Uterine smooth muscle cell (primary cell): ENCODE results near the gene PCDHB9. TPM values are rescaled to one million over a fixed set of nuclear protein-coding genes. Genes with fewer than 3 reads are reported as not detected.

Source experiments
- total RNA-seq: library from RNA; depleted of rRNA; stranded (reverse); fragments of >200 nt; gene quantifications from 2 replicates; pipeline ENCODE4 v1.2.3, GENCODE V29; 2014

The PCDHB9 gene
- under 0.01 TPM in 2 replicates for total RNA-seq

DNA sequence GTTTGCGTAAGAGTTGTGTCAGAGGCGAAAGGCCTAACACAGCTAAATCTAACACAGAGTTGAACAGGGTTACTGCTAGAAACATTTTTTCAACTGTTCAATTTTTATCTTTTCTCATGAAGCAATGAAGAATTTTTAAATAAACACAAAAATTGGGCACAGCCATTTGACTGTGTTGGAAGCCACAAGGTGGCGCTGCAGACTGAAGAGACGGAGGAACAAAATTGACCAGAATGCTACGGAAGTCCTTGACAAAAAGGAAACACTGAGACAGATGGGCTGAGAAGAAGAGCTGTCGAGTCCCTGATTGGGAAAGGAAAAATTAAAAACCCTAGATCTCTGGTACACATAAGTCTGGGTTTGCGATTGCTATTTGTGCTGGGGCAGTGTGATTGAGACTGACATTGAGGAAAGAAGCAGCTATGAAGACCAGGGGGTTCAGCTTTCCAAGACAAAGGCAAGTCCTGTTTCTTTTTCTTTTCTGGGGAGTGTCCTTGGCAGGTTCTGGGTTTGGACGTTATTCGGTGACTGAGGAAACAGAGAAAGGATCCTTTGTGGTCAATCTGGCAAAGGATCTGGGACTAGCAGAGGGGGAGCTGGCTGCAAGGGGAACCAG, at the start of gene PCDHB9:
TSS of gene PCDHB9 (plus strand) at position 265 of the 616 bp plus-strand sequence. CDS start at position 423, 158 bp downstream.

DNA sequence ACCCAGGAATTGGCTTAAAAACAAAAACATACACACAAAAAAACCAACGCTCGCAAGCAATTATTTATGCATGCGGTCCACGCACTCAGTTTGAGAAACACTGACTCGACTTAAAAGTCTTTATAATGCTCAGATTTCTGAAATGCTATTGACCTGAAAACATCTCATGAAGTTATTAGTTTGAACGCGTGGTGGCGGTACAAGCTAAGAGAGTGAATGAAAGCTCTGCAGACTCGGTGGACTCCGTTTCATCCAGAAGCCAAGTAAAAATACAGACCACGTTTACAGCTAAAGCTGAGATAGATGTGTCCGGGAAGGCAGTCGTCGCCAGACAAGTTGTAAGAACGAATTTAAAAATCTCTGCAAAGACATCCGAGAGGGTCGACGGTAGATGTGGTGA, 37.1 kb upstream of the PCDHB9 start, which contains the start of gene PCDHB6:
TSS of gene PCDHB6 (plus strand) at position 246 of the 400 bp plus-strand sequence. CDS start 201 bp downstream, outside the sequence.

DNA sequence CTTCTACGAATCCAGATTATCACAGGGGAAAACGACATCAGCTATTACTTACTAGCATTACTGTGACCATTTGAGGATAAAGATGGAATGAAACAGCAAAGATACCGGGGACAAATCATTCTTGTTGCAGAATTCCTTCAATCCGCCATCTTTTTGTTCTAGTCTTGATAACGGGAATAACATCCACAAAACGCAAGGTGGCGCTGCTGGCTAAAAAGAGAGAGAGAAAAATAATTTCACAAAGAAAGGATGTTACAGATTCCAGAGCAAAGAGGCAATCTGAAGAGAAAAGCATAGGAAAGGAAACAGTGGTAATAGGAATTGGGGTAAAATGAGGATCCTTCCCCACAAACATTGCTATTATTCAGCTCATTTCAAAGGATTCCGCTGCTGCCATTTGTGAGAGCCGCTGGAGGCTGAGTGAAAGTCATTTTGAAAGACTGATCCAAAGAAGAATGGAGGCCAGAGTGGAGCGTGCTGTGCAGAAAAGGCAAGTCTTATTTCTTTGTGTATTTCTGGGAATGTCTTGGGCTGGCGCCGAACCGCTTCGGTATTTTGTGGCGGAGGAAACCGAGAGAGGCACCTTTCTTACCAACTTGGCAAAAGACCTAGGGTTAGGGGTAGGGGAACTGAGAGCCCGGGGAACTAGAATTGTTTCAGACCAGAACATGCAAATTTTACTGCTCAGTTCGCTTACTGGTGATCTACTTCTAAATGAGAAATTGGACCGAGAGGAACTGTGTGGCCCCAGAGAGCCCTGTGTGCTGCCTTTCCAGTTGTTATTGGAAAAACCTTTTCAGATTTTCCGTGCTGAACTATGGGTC, 14.4 kb upstream of the PCDHB9 start, which contains the start of gene PCDHB7:
TSS of gene PCDHB7 (plus strand) at position 264 of the 824 bp plus-strand sequence. CDS start at position 456, 192 bp downstream.

DNA sequence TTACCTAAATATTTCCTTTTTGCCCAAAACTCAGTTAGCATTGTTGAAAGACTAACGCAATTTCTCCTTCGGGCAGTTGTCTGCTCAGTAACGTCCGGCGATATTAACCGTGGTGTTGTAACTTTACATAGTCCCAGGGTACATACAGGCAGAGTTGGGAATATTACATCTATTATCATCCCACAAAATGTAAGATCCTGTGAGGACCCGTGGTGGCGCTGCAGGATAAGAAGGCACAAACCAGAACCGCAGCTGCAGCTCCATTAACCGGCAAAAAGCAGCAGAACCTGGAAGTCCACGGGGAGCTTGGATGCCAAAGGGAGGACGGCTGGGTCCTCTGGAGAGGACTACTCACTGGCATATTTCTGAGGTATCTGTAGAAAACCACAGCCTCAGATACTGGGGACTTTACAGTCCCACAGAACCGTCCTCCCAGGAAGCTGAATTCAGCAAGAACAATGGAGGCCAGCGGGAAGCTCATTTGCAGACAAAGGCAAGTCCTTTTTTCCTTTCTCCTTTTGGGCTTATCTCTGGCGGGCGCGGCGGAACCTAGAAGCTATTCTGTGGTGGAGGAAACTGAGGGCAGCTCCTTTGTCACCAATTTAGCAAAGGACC, 9.3 kb upstream of the PCDHB9 start, which contains the start of gene PCDHB8:
TSS of gene PCDHB8 (plus strand) at position 214 of the 615 bp plus-strand sequence. CDS start at position 459, 245 bp downstream.

DNA sequence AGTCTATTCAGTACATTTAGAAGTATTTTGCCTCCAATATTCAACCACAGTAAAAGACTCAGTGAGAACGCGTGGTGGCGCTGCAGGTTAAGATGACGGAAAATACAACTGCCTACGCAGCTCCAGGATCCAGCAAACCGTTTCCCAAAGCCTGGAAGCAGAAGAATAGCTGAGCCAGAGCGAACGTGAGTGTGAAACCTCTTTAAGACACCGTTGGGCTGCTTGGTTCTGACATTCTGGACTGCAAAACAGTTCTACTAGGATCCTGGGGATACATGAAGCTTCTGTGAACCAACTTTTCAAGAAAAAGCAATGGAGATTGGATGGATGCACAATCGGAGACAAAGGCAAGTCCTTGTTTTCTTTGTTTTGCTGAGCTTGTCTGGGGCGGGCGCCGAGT, 4.7 kb upstream of the PCDHB9 start, which contains the start of gene PCDHB16:
TSS of gene PCDHB16 (plus strand) at position 140 of the 400 bp plus-strand sequence. CDS start at position 313, 173 bp downstream.

DNA sequence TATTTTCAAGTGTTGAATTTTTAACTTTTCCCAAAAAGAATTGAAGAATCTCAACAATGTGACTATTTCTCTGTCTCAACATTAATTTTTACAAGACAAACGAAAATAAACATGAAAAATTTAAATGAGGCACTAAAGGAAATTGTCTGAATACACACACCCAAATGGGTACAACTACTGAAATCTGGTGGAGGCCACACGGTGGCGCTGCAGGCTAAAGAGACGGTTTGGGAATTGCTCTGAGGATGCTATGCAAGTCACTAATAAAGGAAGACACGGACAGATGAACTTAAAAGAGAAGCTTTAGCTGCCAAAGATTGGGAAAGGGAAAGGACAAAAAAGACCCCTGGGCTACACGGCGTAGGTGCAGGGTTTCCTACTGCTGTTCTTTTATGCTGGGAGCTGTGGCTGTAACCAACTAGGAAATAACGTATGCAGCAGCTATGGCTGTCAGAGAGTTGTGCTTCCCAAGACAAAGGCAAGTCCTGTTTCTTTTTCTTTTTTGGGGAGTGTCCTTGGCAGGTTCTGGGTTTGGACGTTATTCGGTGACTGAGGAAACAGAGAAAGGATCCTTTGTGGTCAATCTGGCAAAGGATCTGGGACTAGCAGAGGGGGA, 5.3 kb downstream of the PCDHB9 start, which contains the start of gene PCDHB10:
TSS of gene PCDHB10 (plus strand) at position 244 of the 616 bp plus-strand sequence. CDS start at position 444, 200 bp downstream.

DNA sequence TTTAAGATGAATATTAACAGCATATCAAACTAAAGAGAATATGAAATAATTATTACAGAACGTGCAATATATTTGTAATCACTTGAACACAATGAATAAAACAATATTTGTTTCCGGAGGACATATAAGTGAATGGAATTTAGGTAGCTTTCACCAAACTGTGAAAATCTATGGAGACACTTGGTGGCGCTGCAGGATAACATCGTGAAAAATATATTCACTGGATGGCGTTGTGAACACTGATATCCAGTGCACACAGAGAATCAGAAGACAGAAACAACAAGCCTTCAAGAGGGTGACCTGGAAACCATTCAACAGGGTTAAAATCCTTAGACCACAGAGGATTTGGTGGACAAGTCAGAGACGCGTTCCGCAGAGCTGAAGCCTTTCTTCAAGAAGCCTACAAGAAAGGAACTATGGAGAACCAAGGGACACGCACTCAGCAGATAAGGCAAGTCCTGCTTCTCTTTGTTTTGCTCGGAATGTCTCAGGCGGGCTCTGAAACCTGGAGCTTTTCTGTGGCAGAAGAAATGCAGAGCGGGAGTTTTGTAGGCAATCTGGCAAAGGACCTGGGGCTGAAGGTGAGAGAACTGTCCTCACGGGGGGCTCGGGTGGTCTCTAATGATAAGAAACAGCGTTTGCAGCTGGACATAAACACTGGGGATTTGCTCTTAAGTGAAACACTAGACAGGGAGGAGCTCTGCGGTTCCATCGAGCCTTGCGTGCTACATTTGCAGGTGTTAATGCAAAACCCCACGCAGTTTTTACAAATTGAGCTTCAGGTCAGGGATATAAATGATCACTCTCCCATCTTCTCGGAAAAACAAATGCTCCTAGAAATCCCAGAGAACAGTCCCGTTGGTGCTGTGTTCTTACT, 12.6 kb downstream of the PCDHB9 start, which contains the start of gene PCDHB11:
TSS of gene PCDHB11 (plus strand) at position 269 of the 877 bp plus-strand sequence. CDS start at position 417, 148 bp downstream.

DNA sequence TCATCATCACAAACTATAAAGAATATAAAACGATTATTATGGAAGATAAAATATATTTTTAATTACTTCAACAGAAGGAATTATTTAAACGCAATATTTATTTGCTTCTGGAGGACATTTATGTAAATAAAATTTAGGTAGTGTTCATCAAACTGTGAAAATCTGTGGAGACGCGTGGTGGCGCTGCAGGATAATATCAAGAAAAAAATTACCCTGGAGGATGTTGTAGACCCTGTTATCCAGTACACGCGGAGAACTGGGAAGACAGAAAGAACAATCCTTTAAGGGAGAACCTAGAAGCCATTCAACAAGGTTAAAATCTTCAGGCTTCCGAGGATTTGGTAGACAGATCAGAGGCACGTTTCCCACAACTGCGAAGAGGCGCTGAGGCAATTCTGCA, 21.5 kb downstream of the PCDHB9 start, which contains the start of gene PCDHB12:
TSS of gene PCDHB12 (plus strand) at position 242 of the 400 bp plus-strand sequence. CDS start 189 bp downstream, outside the sequence.

DNA sequence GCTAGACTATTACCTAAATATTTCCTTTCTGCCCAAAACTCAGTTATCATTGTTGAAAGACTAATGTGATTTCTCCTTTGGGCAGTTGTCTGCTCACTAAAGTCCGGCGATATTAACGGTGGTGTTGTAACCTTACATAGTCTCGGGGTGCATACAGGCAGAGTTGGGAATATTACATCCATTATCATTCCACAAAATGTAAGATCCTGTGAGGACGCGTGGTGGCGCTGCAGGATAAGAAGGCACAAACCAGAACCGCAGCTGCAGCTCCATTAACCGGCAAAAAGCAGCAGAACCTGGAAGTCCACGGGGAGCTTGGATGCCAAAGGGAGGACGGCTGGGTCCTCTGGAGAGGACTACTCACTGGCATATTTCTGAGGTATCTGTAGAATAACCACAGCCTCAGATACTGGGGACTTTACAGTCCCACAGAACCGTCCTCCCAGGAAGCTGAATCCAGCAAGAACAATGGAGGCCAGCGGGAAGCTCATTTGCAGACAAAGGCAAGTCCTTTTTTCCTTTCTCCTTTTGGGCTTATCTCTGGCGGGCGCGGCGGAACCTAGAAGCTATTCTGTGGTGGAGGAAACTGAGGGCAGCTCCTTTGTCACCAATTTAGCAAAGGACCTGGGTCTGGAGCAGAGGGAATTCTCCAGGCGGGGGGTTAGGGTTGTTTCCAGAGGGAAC, 26.8 kb downstream of the PCDHB9 start, which contains the start of gene PCDHB13:
TSS of gene PCDHB13 (plus strand) at position 264 of the 684 bp plus-strand sequence. CDS start at position 469, 205 bp downstream.

DNA sequence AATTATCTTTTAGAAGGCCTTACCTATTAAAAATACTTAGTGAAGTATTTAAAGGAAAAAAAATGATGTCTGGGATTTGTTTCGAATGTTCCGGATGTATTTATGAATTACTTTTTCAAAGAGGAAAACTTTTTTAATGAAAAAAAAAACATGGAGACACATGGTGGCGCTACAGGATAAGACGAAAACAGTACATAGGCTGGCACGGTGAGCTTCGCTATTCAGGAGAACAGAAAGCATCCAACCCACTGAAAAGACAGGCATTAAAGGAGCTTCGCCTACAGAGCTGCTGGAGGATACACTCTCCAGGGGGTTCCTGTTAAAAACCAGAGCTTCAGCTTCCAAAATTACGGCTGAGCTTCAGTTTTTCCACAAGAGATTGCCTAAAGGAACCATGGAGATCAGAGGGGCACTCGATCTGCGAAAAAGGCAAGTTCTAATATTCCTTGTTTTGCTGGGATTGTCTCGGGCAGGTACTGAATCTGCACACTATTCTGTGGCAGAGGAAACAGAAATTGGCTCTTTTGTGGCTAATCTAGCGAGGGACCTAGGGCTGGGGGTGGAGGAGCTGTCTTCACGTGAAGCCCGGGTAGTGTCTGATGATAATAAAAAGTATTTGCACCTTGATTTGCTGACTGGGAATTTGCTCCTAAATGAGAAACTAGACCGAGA, 36.3 kb downstream of the PCDHB9 start, which contains the start of gene PCDHB14:
TSS of gene PCDHB14 (plus strand) at position 232 of the 672 bp plus-strand sequence. CDS start at position 395, 163 bp downstream.

Other genes starting within 250 kb of the PCDHB9 start
- gene PCDHAC2, start 220.7 kb upstream of the PCDHB9 start, total RNA-seq: 0.55 and 1.9 TPM in 2 replicates
- gene PCDHB1, start 135.8 kb upstream of the PCDHB9 start, total RNA-seq: not detected in 2 replicates
- 0.55 and 2.0 TPM in 2 replicates for gene PCDHB2, start 92.5 kb upstream of the PCDHB9 start, total RNA-seq
- 0.75 and 0.77 TPM in 2 replicates for gene PCDHB3, start 86.7 kb upstream of the PCDHB9 start, total RNA-seq
- gene PCDHB4, start 65.3 kb upstream of the PCDHB9 start, total RNA-seq: under 0.01 and 0.12 TPM in 2 replicates
- gene PCDHB5, start 52.0 kb upstream of the PCDHB9 start, total RNA-seq: 0.22 and 0.50 TPM in 2 replicates
- gene PCDHB6, start 37.1 kb upstream of the PCDHB9 start, total RNA-seq: under 0.01 TPM in 2 replicates
- gene PCDHB7, start 14.5 kb upstream of the PCDHB9 start, total RNA-seq: 0.11 and 0.12 TPM in 2 replicates
- 0.11 and 0.25 TPM in 2 replicates for gene PCDHB8, start 9.4 kb upstream of the PCDHB9 start, total RNA-seq
- gene PCDHB16, start 4.8 kb upstream of the PCDHB9 start, total RNA-seq: 0.12 and 0.33 TPM in 2 replicates
- 0.11 and 0.12 TPM in 2 replicates for gene PCDHB10, start 5.2 kb downstream of the PCDHB9 start, total RNA-seq
- gene PCDHB11, start 12.5 kb downstream of the PCDHB9 start, total RNA-seq: under 0.01 TPM in 1 of 2 replicates, not detected in the other
- gene PCDHB12, start 21.6 kb downstream of the PCDHB9 start, total RNA-seq: under 0.01 and 0.12 TPM in 2 replicates
- under 0.01 and 0.12 TPM in 2 replicates for gene PCDHB13, start 26.8 kb downstream of the PCDHB9 start, total RNA-seq
- 0.11 and 0.12 TPM in 2 replicates for gene PCDHB14, start 36.2 kb downstream of the PCDHB9 start, total RNA-seq
- under 0.01 and 0.37 TPM in 2 replicates for gene PCDHB15, start 58.2 kb downstream of the PCDHB9 start, total RNA-seq
- 0.50 and 0.66 TPM in 2 replicates for gene SLC25A2, start 116.9 kb downstream of the PCDHB9 start, total RNA-seq
- gene TAF7, start 133.6 kb downstream of the PCDHB9 start, total RNA-seq: 86.1 and 88.3 TPM in 2 replicates
- gene PCDHGA1, start 143.4 kb downstream of the PCDHB9 start, total RNA-seq: 0.22 and 0.62 TPM in 2 replicates
- 0.89 and 2.2 TPM in 2 replicates for gene PCDHGA2, start 151.6 kb downstream of the PCDHB9 start, total RNA-seq
- 0.22 and 0.87 TPM in 2 replicates for gene PCDHGA3, start 156.7 kb downstream of the PCDHB9 start, total RNA-seq
- gene PCDHGB1, start 162.9 kb downstream of the PCDHB9 start, total RNA-seq: 0.44 and 1.2 TPM in 2 replicates
- 2.2 and 5.2 TPM in 2 replicates for gene PCDHGA4, start 167.9 kb downstream of the PCDHB9 start, total RNA-seq
- gene PCDHGB2, start 172.8 kb downstream of the PCDHB9 start, total RNA-seq: 1.2 and 1.7 TPM in 2 replicates
- 0.55 and 0.87 TPM in 2 replicates for gene PCDHGA5, start 177.0 kb downstream of the PCDHB9 start, total RNA-seq
- gene PCDHGB3, start 183.1 kb downstream of the PCDHB9 start, total RNA-seq: 2.3 and 4.2 TPM in 2 replicates
- 1.7 and 3.2 TPM in 2 replicates for gene PCDHGA6, start 186.7 kb downstream of the PCDHB9 start, total RNA-seq
- 1.3 and 4.0 TPM in 2 replicates for gene PCDHGA7, start 195.6 kb downstream of the PCDHB9 start, total RNA-seq
- 11.3 and 20.9 TPM in 2 replicates for gene PCDHGB4, start 200.5 kb downstream of the PCDHB9 start, total RNA-seq
- 1.1 and 2.4 TPM in 2 replicates for gene PCDHGA8, start 205.5 kb downstream of the PCDHB9 start, total RNA-seq
- 16.2 and 25.0 TPM in 2 replicates for gene PCDHGB5, start 210.8 kb downstream of the PCDHB9 start, total RNA-seq
- 4.0 and 4.2 TPM in 2 replicates for gene PCDHGA9, start 215.6 kb downstream of the PCDHB9 start, total RNA-seq
- 2.4 and 2.9 TPM in 2 replicates for gene PCDHGB6, start 220.9 kb downstream of the PCDHB9 start, total RNA-seq
- 4.9 and 5.2 TPM in 2 replicates for gene PCDHGA10, start 225.8 kb downstream of the PCDHB9 start, total RNA-seq
- gene PCDHGB7, start 230.5 kb downstream of the PCDHB9 start, total RNA-seq: 6.0 and 7.4 TPM in 2 replicates
- 11.7 and 13.6 TPM in 2 replicates for gene PCDHGA11, start 233.9 kb downstream of the PCDHB9 start, total RNA-seq
- 15.5 and 21.5 TPM in 2 replicates for gene PCDHGA12, start 243.3 kb downstream of the PCDHB9 start, total RNA-seq